Measurements from ENCODE around the gene CD300H.
A peak's percentile ranks its signal among the peaks of the same experiment; 100 is the strongest.

Gene CD300H

GRCh38 chr17:74549343-74549742, 18.0 kb downstream of the CD300H start:
- DNase-seq (ENCODE audit: low spot score), result no peak

GRCh38 chr17:74547736-74548135, 19.6 kb downstream of the CD300H start:
- DNase-seq (ENCODE audit: low spot score), result no peak

- DNase-seq (ENCODE audit: low spot score), result no peak
Observed at GRCh38 chr17:74547264-74547663, 20.0 kb downstream of the CD300H start.

- no peak for DNase-seq (ENCODE audit: low spot score)
Observed at GRCh38 chr17:74546586-74546985, 20.7 kb downstream of the CD300H start.

GRCh38 chr17:74545843-74546230, 21.5 kb downstream of the CD300H start, which contains the start of gene CD300C:
Gene CD300C, minus strand, starts transcription at chr17:74546115. Its CDS starts 333 bp downstream, at chr17:74545782.
- peak; percentile 64 for DNase-seq (ENCODE audit: low spot score)

DNA sequence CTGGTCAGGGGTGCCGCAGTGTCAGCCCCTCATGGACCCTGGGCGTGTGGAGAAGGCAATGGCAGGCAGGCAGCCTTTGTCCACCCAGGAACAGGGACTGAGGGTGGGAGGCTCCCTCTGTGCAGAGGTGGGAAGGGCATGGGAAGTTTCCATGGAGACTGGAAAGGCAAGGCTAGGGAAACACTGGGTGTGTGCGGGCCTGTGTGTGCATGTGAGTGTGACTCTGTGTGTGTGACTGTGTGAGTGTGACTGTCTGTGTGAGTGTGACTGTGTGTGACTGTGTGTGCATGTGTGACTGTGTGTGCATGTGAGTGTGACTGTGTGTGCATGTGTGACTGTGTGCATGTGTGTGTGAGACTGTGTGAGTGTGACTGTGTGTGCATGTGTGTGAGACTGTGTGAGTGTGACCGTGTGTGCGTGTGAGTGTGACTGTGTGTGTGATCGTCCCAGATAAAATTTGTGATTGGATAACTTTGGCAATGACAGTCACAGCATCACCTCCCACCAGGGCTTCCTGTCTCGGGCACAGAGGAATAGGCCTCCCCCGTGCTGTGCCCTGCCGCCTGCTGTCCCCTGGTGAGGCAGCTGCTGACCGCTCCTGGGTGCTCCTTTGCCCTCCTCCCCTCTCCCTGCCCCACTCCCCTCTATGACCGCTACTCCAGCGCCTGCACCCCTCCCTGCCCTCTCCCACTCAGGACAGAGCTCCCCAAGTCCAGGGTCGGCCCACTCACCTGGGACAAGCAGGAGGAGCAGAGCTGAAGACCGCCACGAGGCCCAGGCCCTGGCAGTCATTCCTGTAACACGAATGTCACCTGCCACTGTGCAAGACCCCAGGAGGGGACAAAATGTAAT, 22.1 kb downstream of the CD300H start:
- no peak for DNase-seq (ENCODE audit: low spot score)

DNA sequence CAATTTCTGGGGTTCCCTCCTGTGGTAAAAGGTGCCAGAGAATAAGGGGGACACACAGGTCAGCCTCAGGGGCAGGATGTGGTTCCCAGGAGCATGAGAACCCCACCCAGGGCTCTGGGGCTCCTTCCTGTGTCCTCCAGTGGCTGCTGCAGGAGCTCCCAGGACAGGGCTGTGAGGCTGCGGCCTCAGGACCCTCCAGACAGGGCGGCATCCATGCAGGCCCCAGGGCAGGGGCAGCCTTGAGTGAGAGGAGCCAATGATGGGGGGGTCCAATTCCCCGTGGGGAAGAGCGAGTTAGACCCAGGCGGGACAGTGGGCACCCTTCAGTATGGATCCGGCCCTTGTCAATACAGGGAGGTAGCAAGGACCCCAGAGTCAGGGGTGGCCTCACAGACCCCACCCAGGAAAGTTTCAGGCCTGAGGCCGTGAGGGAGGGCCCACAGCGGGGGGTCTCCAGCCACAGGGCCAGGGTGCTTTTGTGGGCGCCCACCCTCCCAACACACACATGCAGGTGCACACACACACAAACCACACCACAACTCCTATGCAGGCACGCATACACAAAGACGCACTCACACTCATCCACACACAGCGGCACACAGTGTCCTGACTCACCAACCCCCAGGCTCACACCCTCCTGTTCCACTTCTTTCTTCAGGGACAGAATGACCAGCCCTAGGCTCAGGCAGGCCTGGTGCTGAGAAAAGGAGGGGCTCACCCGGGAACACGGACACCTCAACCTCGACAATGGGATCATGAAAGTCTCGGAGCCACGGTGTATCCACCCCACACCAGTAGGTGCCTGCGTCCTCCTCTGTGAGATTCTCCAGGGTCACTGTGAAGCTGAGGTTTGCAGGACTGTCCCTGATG, 23.2 kb downstream of the CD300H start:
- DNase-seq (ENCODE audit: low spot score), result no peak

- DNase-seq (ENCODE audit: low spot score), result no peak
Observed at GRCh38 chr17:74543406-74543805, 23.9 kb downstream of the CD300H start.

DNA sequence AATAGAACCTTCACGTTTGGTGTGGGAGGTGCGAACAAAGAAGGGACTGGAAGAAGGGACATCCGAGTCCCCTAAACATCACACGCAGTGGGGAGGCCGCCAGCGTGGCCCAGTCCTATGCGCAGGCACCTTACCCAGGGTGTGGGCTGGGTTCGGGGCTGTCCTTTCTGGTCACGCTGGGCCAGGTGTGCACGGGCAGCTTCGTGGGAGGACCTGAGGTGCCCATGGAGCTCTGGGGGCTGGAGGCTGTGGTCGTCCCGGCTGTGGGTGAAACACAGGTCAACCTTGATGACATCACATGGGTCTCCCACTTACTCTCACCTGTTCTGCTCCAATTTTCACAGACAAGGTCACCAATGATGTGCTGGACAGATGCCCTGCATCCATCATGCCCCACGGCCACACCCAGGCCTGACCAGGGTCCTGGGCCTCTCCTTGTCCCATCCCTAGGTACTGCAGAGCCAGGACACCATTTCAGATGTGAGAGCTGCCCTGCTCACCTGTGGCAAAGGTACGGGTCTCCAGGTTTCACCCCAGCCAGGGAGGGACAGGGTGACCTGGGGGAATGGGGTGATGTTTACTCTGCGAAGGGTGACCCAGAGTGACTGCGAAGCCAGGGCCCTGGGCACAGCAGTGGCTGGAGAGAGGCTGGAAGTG, 24.5 kb downstream of the CD300H start:
- no peak for DNase-seq (ENCODE audit: low spot score)

- no peak for DNase-seq (ENCODE audit: low spot score)
Observed at GRCh38 chr17:74542166-74542565, 25.1 kb downstream of the CD300H start.

GRCh38 chr17:74541176-74542111, 25.9 kb downstream of the CD300H start:
- no peak for DNase-seq (ENCODE audit: low spot score)

GRCh38 chr17:74539281-74539820, 28.0 kb downstream of the CD300H start:
- DNase-seq (ENCODE audit: low spot score), result no peak

- DNase-seq (ENCODE audit: low spot score), result no peak
Observed at GRCh38 chr17:74536890-74537289, 30.4 kb downstream of the CD300H start.

GRCh38 chr17:74532115-74532514, 35.2 kb downstream of the CD300H start:
- DNase-seq (ENCODE audit: low spot score), result peak; percentile 75

- no peak for DNase-seq (ENCODE audit: low spot score)
Observed at GRCh38 chr17:74531231-74531761, 36.0 kb downstream of the CD300H start, which contains the start of gene CD300LB. Gene CD300LB, minus strand, starts transcription at chr17:74531475. Its CDS starts 125 bp downstream, at chr17:74531350.

GRCh38 chr17:74530831-74531150, 36.5 kb downstream of the CD300H start:
- DNase-seq (ENCODE audit: low spot score), result no peak

GRCh38 chr17:74529243-74529642, 38.1 kb downstream of the CD300H start:
- no peak for DNase-seq (ENCODE audit: low spot score)

- peak; percentile 70 for DNase-seq (ENCODE audit: low spot score)
Observed at GRCh38 chr17:74528491-74529199, 38.7 kb downstream of the CD300H start.

- no peak for DNase-seq (ENCODE audit: low spot score)
Observed at GRCh38 chr17:74527756-74528155, 39.6 kb downstream of the CD300H start.

DNA sequence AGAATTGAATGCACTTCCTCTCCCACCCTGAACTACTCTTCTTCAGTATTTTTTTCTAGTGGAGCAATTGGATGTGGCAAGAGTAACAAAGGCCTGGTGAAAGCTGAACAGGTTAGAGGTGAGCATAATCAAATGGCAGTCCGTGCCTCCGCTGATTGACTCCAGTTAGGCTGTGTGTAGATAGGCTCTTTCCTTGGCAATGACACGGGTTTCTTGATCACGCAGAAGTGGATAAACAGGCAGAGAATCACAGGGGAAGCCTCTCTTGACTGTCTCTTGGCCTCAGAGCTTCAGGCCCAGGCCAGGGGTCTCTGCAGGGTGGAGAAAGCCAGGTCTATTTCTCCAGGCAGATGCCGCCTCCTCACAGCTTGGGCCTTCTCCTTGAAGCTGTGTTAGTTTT, 40.2 kb downstream of the CD300H start:
- DNase-seq (ENCODE audit: low spot score), result no peak

All from Ammon's horn (tissue), 1 donor.